Measurements from ENCODE around the gene SH2D7.
A peak's percentile ranks its signal among the peaks of the same experiment; 100 is the strongest.

Gene SH2D7

DNA sequence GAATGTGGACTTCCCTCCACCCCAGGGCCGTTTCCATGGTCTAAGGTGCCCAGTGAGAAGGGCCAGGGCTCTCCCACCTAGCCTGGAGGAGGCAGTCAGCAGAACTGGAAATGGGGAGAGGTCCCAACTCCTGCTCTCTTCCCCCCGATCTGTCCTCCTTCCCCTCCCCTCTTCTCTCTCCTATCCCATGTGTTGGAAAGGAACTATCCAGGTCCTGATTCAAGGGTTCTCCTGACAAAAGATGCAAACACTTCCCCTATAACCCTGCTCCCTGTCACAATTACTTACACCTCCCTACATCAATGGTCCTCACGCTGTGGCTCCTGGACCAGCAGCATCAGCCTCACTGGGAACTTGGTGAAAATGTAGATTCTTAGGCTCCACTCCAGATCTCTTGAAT lies 32.9 kb downstream of the SH2D7 start:
- no peak overlapping the region for H3K27ac ChIP-seq (ENCODE audit: low read length)
- no peak overlapping the region for H3K4me3 ChIP-seq (ENCODE audit: low read length)
- peaks cover 11% of the 10 kb centered on the region for H3K4me1 ChIP-seq (ENCODE audit: control insufficient read depth, insufficient read depth, low read length)
- H3K27me3 ChIP-seq (ENCODE audit: control insufficient read depth, insufficient read depth, low read length): no peaks in the 10 kb centered on the region
- WGBS (ENCODE audit: insufficient coverage, insufficient read length): no CpG with 5 or more reads among the region's 3 CpGs
- H3K36me3 ChIP-seq (ENCODE audit: control insufficient read depth, insufficient read depth, low read length): no peaks in the 10 kb centered on the region
- H3K9me3 ChIP-seq (ENCODE audit: control insufficient read depth, insufficient read depth, low read length): no peaks in the 10 kb centered on the region
- DNase-seq (ENCODE audit: low read depth, low spot score): no peak

DNA sequence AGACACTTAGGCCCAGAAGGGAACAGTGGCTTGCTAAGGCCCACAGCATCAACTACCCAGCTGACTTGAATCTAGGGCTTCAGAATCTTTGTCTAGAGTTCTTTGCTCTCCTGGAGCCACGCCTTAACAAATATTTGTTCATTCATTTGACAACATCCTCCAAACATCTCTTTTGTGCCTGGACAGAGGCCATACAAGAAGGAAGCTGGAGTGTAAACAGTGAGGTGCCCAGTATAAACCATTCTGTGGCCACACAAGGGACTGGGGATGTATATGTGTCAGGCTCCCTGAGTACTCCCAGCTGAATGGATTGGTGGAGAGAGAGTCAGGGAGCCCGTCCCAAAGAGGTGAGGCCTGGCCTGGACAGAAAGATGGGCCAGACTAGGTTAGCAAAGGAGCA lies 35.5 kb downstream of the SH2D7 start:
- Histone ChIP-seq H3K4me3 (ENCODE audit: low read length) (no peak overlapping the region), H3K4me1 (ENCODE audit: control insufficient read depth, insufficient read depth, low read length) (peaks cover 9% of the 10 kb centered on the region), H3K36me3 (ENCODE audit: control insufficient read depth, insufficient read depth, low read length) (no peaks in the 10 kb centered on the region), H3K27ac (ENCODE audit: low read length) (no peak overlapping the region), H3K27me3 (ENCODE audit: control insufficient read depth, insufficient read depth, low read length) (no peaks in the 10 kb centered on the region), H3K9me3 (ENCODE audit: control insufficient read depth, insufficient read depth, low read length) (no peaks in the 10 kb centered on the region)
- no CpG with 5 or more reads among the region's 2 CpGs for WGBS (ENCODE audit: insufficient coverage, insufficient read length)
- DNase-seq (ENCODE audit: low read depth, low spot score): no peak

DNA sequence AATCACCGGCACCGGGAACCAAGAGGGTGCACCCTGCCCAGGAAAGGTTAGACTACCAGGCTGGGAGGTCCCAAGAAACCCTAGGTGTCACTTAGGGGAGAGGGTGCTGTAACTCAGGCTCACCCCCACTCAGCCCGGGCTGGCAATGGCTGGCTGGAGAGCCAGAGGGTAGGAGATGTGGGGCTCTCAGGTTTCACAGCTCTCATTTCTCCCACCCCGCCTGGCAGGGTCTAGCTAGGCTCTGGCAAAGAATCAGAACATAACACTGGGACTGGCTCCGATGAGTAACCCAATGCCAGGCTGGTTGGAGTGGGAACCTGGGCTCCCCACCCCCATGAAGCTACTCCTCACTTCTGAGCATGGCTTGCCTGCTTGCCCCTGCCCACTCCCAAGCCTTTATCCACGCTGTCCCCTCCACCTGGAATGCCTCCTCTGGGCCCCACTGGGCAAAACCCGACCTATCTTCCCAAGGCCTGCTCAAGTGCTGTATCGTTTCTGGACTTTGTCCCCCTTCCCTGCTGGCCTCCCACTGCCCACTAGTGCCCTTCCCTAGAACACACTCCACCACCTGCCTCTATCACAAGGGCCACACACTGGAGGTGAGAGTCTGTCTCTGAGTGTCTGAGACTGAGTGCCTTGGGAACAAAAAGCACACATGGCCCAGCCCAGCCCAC lies 36.9 kb downstream of the SH2D7 start:
- Histone ChIP-seq H3K4me3 (ENCODE audit: low read length) (no peak overlapping the region), H3K27me3 (ENCODE audit: control insufficient read depth, insufficient read depth, low read length) (no peaks in the 10 kb centered on the region), H3K9me3 (ENCODE audit: control insufficient read depth, insufficient read depth, low read length) (no peaks in the 10 kb centered on the region), H3K27ac (ENCODE audit: low read length) (no peak overlapping the region), H3K36me3 (ENCODE audit: control insufficient read depth, insufficient read depth, low read length) (no peaks in the 10 kb centered on the region), H3K4me1 (ENCODE audit: control insufficient read depth, insufficient read depth, low read length) (peaks cover 9% of the 10 kb centered on the region)
- DNase-seq (ENCODE audit: low read depth, low spot score): no peak
- WGBS (ENCODE audit: insufficient coverage, insufficient read length): no CpG with 5 or more reads among the region's 8 CpGs

DNA sequence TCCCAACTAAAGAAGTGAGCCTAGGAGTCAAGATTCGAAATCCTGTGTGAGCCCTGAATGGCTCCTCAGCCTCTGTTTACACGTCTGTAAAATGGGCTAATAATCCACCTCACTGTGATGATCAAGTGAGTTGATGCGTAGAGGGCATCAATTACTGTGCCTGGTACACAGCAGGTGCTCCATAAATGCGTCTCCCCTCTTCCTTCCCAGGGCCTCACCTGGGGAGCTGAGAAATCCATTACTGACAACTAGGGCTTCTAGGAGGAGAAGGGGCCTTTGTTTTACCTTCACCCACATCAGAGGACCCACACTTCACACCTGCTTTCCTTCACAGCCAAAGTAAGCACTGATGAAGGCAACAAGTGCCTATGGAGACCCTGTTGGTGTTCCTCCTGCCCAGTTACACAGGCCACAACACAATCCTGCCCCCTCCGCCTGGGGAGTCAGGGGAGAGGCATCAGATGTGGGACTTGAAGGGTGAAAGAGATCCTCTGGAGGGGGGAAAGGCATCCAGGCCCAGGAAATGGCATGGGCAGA lies 37.5 kb downstream of the SH2D7 start:
- peaks cover 9% of the 10 kb centered on the region for H3K4me1 ChIP-seq (ENCODE audit: control insufficient read depth, insufficient read depth, low read length)
- no peaks in the 10 kb centered on the region for H3K27me3 ChIP-seq (ENCODE audit: control insufficient read depth, insufficient read depth, low read length)
- no peaks in the 10 kb centered on the region for H3K9me3 ChIP-seq (ENCODE audit: control insufficient read depth, insufficient read depth, low read length)
- no peak for DNase-seq (ENCODE audit: low read depth, low spot score)
- no CpG with 5 or more reads among the region's 5 CpGs for WGBS (ENCODE audit: insufficient coverage, insufficient read length)
- no peak overlapping the region for H3K27ac ChIP-seq (ENCODE audit: low read length)
- no peak overlapping the region for H3K4me3 ChIP-seq (ENCODE audit: low read length)
- no peaks in the 10 kb centered on the region for H3K36me3 ChIP-seq (ENCODE audit: control insufficient read depth, insufficient read depth, low read length)

DNA sequence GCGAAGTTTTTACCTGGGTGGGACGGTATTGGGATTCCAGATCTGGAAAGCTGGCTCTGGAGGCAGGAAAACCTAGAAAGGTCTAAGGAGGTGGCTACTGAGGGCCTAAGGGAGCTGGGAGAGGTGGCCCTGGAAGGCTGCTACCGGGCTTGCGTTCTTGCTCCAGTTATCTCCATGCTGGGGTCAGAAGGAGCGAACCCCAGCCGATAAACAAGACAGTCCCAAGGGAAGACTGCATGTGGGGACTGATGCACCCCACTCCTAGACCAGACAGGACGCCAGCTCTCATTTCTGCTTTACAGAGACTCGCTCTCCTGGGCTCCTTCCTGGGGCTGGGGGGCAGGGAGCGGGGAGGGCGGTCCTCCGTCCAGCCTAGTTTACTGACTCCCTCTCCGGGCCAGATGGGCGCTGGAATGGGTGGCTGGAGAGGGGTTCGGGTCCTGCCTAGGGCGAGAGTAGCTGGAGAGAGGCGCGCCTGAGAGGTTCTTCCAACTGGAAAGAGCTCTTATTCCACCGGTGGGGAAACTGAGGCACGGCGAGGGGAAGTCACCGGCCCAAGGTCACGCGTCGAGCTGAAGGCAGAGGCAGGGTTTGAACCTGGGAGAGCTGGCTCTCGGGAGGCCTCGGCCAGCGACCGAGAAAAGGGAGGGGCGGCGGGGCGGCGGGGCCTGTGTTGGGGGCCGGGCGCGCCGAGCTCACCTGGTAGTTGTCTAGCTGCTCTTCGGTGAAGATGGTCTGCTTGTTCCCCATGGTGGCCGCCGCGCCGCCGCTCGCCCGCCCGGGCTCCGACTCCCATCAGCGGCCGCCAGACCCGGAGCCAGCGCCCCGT lies 38.3 kb downstream of the SH2D7 start:
- Histone ChIP-seq H3K4me1 (ENCODE audit: control insufficient read depth, insufficient read depth, low read length) (peaks cover 9% of the 10 kb centered on the region), H3K9me3 (ENCODE audit: control insufficient read depth, insufficient read depth, low read length) (no peaks in the 10 kb centered on the region), H3K27ac (ENCODE audit: low read length) (no peak overlapping the region), H3K36me3 (ENCODE audit: control insufficient read depth, insufficient read depth, low read length) (no peaks in the 10 kb centered on the region), H3K27me3 (ENCODE audit: control insufficient read depth, insufficient read depth, low read length) (no peaks in the 10 kb centered on the region), H3K4me3 (ENCODE audit: low read length) (peak overlapping the region; percentile 67; the same call in 1 of the 2 replicates)
- no CpG with 5 or more reads among the region's 51 CpGs for WGBS (ENCODE audit: insufficient coverage, insufficient read length)
- DNase-seq (ENCODE audit: low read depth, low spot score): no peak

DNA sequence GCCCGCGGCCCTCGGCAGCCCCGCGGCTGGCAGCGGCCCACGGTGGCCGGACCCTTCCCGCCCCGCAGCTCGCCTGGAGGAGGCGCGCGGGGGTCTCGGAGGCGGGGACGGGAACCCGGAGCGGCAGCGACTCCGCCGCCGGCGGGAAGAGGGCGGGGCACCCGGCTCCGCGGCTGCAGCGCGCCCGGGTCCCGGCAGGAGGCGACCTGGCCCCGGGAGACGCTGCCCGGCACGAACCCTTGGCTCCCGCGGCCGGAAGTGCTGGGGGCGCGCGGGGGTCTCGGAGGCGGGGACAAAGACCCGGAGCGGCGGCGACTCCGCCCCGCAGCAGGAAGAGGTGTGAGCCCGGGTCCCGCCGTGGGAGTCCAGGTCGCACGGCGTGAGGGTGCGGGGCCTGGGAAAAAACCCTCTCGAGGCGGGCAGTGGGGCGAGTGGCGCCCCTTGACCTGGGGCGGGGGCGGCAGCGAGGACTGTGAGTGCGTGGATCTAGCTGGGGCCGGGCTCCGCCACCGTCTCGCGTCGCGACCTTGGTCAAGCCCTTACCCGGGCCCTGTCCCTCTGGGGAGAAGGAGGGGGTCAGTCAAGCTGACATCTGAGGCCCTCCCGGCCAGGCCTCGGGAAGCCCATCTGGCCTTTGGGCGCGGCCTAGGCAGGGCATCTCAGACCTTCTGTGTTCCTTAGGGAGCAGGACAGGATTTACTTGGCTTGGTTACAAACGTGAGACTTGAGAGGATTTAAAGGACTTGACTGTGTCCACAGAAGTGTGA lies 39.1 kb downstream of the SH2D7 start, which contains the start of gene CIB2:
Gene CIB2 (minus strand): TSS at position 151 of the 767 bp plus-strand sequence. CDS start 230 bp downstream, outside the sequence.
- Histone ChIP-seq H3K27me3 (ENCODE audit: control insufficient read depth, insufficient read depth, low read length) (no peaks in the 10 kb centered on the region), H3K36me3 (ENCODE audit: control insufficient read depth, insufficient read depth, low read length) (no peaks in the 10 kb centered on the region), H3K4me1 (ENCODE audit: control insufficient read depth, insufficient read depth, low read length) (peaks cover 9% of the 10 kb centered on the region), H3K9me3 (ENCODE audit: control insufficient read depth, insufficient read depth, low read length) (no peaks in the 10 kb centered on the region), H3K4me3 (ENCODE audit: low read length) (peak within 1 kb of the TSS; percentile 67; the same call in 1 of the 2 replicates), H3K27ac (ENCODE audit: low read length) (no peak within 1 kb of the TSS)
- no peak for DNase-seq (ENCODE audit: low read depth, low spot score)
- no CpG with 5 or more reads among the region's 79 CpGs for WGBS (ENCODE audit: insufficient coverage, insufficient read length)

- Histone ChIP-seq H3K4me3 (ENCODE audit: low read length) (no peak overlapping the region), H3K27ac (ENCODE audit: low read length) (no peak overlapping the region), H3K4me1 (ENCODE audit: control insufficient read depth, insufficient read depth, low read length) (peaks cover 7% of the 10 kb centered on the region), H3K9me3 (ENCODE audit: control insufficient read depth, insufficient read depth, low read length) (no peaks in the 10 kb centered on the region), H3K27me3 (ENCODE audit: control insufficient read depth, insufficient read depth, low read length) (no peaks in the 10 kb centered on the region), H3K36me3 (ENCODE audit: control insufficient read depth, insufficient read depth, low read length) (no peaks in the 10 kb centered on the region)
- WGBS (ENCODE audit: insufficient coverage, insufficient read length): no CpG with 5 or more reads among the region's 2 CpGs
- no peak for DNase-seq (ENCODE audit: low read depth, low spot score)
Observed at GRCh38 chr15:78133801-78134200, 41.4 kb downstream of the SH2D7 start.

GRCh38 chr15:78139578-78139977 lies 47.2 kb downstream of the SH2D7 start:
- Histone ChIP-seq H3K9me3 (ENCODE audit: control insufficient read depth, insufficient read depth, low read length) (no peaks in the 10 kb centered on the region), H3K4me1 (ENCODE audit: control insufficient read depth, insufficient read depth, low read length) (no peaks in the 10 kb centered on the region), H3K4me3 (ENCODE audit: low read length) (no peak overlapping the region), H3K36me3 (ENCODE audit: control insufficient read depth, insufficient read depth, low read length) (no peaks in the 10 kb centered on the region), H3K27me3 (ENCODE audit: control insufficient read depth, insufficient read depth, low read length) (no peaks in the 10 kb centered on the region), H3K27ac (ENCODE audit: low read length) (no peak overlapping the region)
- whole genome bisulfite sequencing (ENCODE audit: insufficient coverage, insufficient read length): no CpG with 5 or more reads among the region's 5 CpGs
- DNase-seq (ENCODE audit: low read depth, low spot score): no peak

- DNase-seq (ENCODE audit: low read depth, low spot score): no peak
Observed at GRCh38 chr15:78140292-78140691, 47.9 kb downstream of the SH2D7 start.

DNA sequence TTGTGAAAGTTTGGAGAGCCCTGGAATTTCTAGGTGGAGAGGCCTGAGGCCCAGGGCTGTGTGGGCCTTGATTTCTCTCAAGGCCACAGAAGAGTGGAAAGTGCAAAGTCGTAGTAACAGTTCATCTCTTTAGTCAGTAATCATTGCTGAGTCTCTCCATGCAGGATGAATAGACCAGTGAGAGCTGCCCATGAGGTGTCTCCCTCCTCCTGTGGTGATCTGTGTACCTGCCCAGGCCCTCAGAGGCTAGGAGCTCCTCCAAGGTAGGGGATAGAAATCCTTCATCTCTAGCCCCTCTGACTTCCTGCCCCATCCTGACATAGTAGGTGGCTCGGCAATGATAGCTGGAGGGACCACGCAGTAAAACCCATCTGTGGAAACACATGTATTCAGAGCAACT lies 50.0 kb downstream of the SH2D7 start:
- no CpG with 5 or more reads among the region's 3 CpGs for WGBS (ENCODE audit: insufficient coverage, insufficient read length)
- Histone ChIP-seq H3K27me3 (ENCODE audit: control insufficient read depth, insufficient read depth, low read length) (no peaks in the 10 kb centered on the region), H3K36me3 (ENCODE audit: control insufficient read depth, insufficient read depth, low read length) (no peaks in the 10 kb centered on the region), H3K4me1 (ENCODE audit: control insufficient read depth, insufficient read depth, low read length) (no peaks in the 10 kb centered on the region), H3K27ac (ENCODE audit: low read length) (no peak overlapping the region), H3K4me3 (ENCODE audit: low read length) (no peak overlapping the region), H3K9me3 (ENCODE audit: control insufficient read depth, insufficient read depth, low read length) (no peaks in the 10 kb centered on the region)
- DNase-seq (ENCODE audit: low read depth, low spot score): no peak

More at GRCh38 chr15:78140292-78140691, 47.9 kb downstream of the SH2D7 start:
- no peak overlapping the region for H3K4me3 ChIP-seq (ENCODE audit: low read length)
- H3K27ac ChIP-seq (ENCODE audit: low read length): no peak overlapping the region
- H3K4me1 ChIP-seq (ENCODE audit: control insufficient read depth, insufficient read depth, low read length): no peaks in the 10 kb centered on the region
- H3K27me3 ChIP-seq (ENCODE audit: control insufficient read depth, insufficient read depth, low read length): no peaks in the 10 kb centered on the region
- H3K9me3 ChIP-seq (ENCODE audit: control insufficient read depth, insufficient read depth, low read length): no peaks in the 10 kb centered on the region
- no peaks in the 10 kb centered on the region for H3K36me3 ChIP-seq (ENCODE audit: control insufficient read depth, insufficient read depth, low read length)

Measured in iPS DF 6.9 (cell line).